COLO829 (cell line): ENCODE measurements around the gene COL25A1.

ENCODE experiments used
- DNase-seq: peaks from one replicate; pipeline ENCODE4 v3.0.0; 2012; ENCODE audit warnings: low spot score

Gene COL25A1

GRCh38 chr4:109291707-109292238 lies 10.7 kb downstream of the COL25A1 start:
- DNase-seq = no peak

GRCh38 chr4:109290918-109291317 lies 11.5 kb downstream of the COL25A1 start:
- no peak for DNase-seq

GRCh38 chr4:109278594-109279031 lies 23.8 kb downstream of the COL25A1 start:
- no peak for DNase-seq

GRCh38 chr4:109276482-109277095 lies 25.9 kb downstream of the COL25A1 start:
- DNase-seq = no peak

GRCh38 chr4:109275066-109275745 lies 27.3 kb downstream of the COL25A1 start:
- peak; percentile 56 for DNase-seq

GRCh38 chr4:109266891-109267290 lies 35.6 kb downstream of the COL25A1 start:
- DNase-seq = no peak

GRCh38 chr4:109266236-109266635 lies 36.2 kb downstream of the COL25A1 start:
- peak; percentile 28 for DNase-seq

GRCh38 chr4:109263721-109264120 lies 38.7 kb downstream of the COL25A1 start:
- DNase-seq = no peak

- no peak for DNase-seq
Measured at GRCh38 chr4:109256818-109257217, 45.6 kb downstream of the COL25A1 start.

GRCh38 chr4:109254845-109255244 lies 47.6 kb downstream of the COL25A1 start:
- DNase-seq = no peak

GRCh38 chr4:109251396-109251795 lies 51.1 kb downstream of the COL25A1 start:
- peak; percentile 81 for DNase-seq

- no peak for DNase-seq
Measured at GRCh38 chr4:109248322-109248900, 54.0 kb downstream of the COL25A1 start.

- peak; percentile 54 for DNase-seq
Measured at GRCh38 chr4:109243871-109244270, 58.6 kb downstream of the COL25A1 start.

GRCh38 chr4:109238746-109239145 lies 63.7 kb downstream of the COL25A1 start:
- no peak for DNase-seq

GRCh38 chr4:109235683-109236082 lies 66.8 kb downstream of the COL25A1 start:
- DNase-seq = no peak

GRCh38 chr4:109234596-109234995 lies 67.9 kb downstream of the COL25A1 start:
- no peak for DNase-seq

- DNase-seq = no peak
Measured at GRCh38 chr4:109233570-109233969, 68.9 kb downstream of the COL25A1 start.

- DNase-seq = no peak
Measured at GRCh38 chr4:109232681-109233080, 69.8 kb downstream of the COL25A1 start.

GRCh38 chr4:109231331-109231730 lies 71.1 kb downstream of the COL25A1 start:
- no peak for DNase-seq

- no peak for DNase-seq
Measured at GRCh38 chr4:109229028-109229427, 73.4 kb downstream of the COL25A1 start.

GRCh38 chr4:109218288-109218687 lies 84.2 kb downstream of the COL25A1 start:
- DNase-seq = peak; percentile 18

GRCh38 chr4:109216085-109216696 lies 86.3 kb downstream of the COL25A1 start:
- no peak for DNase-seq

- no peak for DNase-seq
Measured at GRCh38 chr4:109215506-109215905, 87.0 kb downstream of the COL25A1 start.
